Chondrocyte (in vitro differentiated cells): ENCODE data around the gene SMARCC2. TPM values are rescaled to one million over a fixed set of nuclear protein-coding genes. Genes with fewer than 3 reads are reported as not detected.

Experiments used
- DNase-seq: peaks from one replicate; pipeline ENCODE4 v3.0.0; 2021; ENCODE audit warnings: mixed read lengths, low spot score
- H3K27ac Mint-ChIP-seq: one replicate; pipeline ENCODE4 v1.8.0; 2021; ENCODE audit warnings: mild to moderate bottlenecking, moderate library complexity, mixed read lengths; ENCODE audit not compliant: unreplicated experiment
- H3K27me3 Mint-ChIP-seq: 2 replicates; pipeline ENCODE4 v1.8.0; 2021; ENCODE audit warnings: low read depth, mixed read lengths
- H3K36me3 Mint-ChIP-seq: 2 replicates; pipeline ENCODE4 v1.8.0; 2021; ENCODE audit warnings: low read depth, mixed read lengths
- H3K4me1 Mint-ChIP-seq: 2 replicates; pipeline ENCODE4 v1.8.0; 2021; ENCODE audit warnings: low read depth, mild to moderate bottlenecking, mixed read lengths
- H3K4me3 Mint-ChIP-seq: one replicate; pipeline ENCODE4 v1.8.0; 2021; ENCODE audit warnings: mild to moderate bottlenecking, moderate library complexity, mixed read lengths; ENCODE audit not compliant: unreplicated experiment
- H3K9me3 Mint-ChIP-seq: 2 replicates; pipeline ENCODE4 v1.8.0; 2021; ENCODE audit warnings: low read depth, mixed read lengths
- CTCF ChIP-seq: fragments of 200-600 bp; sonication (generic); IDR thresholded peaks from 2 replicates; pipeline ENCODE4 v1.5.0; 2021; ENCODE audit warnings: antibody characterized with exemption, mild to moderate bottlenecking, moderate library complexity
- total RNA-seq: library from RNA; stranded (reverse); gene quantifications from 3 replicates; pipeline ENCODE4 v1.2.1, GENCODE V29; 2021

SMARCC2 gene
- total RNA-seq, 1 donor from 2014 or later: 57.4 TPM

GRCh38 chr12:56150563-56150962, 38.7 kb downstream of the SMARCC2 start:
- H3K27ac Mint-ChIP-seq: peak overlapping the region; percentile 58

GRCh38 chr12:56146492-56147460, 42.5 kb downstream of the SMARCC2 start:
- Mint-ChIP-seq H3K4me3 (no peak overlapping the region), H3K9me3 (no peaks in the 10 kb centered on the region)

More at GRCh38 chr12:56150563-56150962, 38.7 kb downstream of the SMARCC2 start:
- no peaks in the 10 kb centered on the region for H3K9me3 Mint-ChIP-seq
- H3K4me1 Mint-ChIP-seq: peaks cover 47% of the 10 kb centered on the region
- peak overlapping the region; percentile 26 for H3K4me3 Mint-ChIP-seq
- TF ChIP-seq CTCF: no peak
- no peaks in the 10 kb centered on the region for H3K27me3 Mint-ChIP-seq
- H3K36me3 Mint-ChIP-seq: peaks cover 2% of the 10 kb centered on the region
- no peak for DNase-seq

DNA sequence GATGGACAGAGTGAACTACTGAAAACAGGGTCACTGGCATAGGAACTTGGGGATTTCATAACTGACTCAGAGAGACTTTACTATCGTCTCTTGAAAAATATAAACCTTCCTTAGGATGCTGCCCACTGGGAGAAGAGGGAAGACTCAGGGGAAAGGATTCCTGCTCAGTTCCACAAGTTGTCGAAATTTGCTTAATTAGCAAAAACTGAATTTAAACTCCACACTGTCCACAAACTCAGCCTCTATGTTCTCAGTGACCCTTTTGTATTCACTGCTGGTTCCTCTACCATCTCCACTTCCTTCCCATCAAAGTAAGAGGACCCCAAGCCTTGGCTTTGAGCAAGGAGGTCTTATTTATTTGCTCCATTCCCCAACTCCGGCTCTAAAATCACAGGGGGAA, 44.1 kb downstream of the SMARCC2 start:
- no peaks in the 10 kb centered on the region for H3K27me3 Mint-ChIP-seq
- no peak overlapping the region for H3K4me3 Mint-ChIP-seq
- peaks cover 13% of the 10 kb centered on the region for H3K4me1 Mint-ChIP-seq
- H3K27ac Mint-ChIP-seq: no peak overlapping the region
- DNase-seq: no peak
- peaks cover 35% of the 10 kb centered on the region for H3K36me3 Mint-ChIP-seq
- TF ChIP-seq CTCF: no peak
- H3K9me3 Mint-ChIP-seq: no peaks in the 10 kb centered on the region

More at GRCh38 chr12:56146492-56147460, 42.5 kb downstream of the SMARCC2 start:
- Mint-ChIP-seq H3K27ac (peak overlapping the region; percentile 76), H3K27me3 (no peaks in the 10 kb centered on the region), H3K4me1 (peaks cover 27% of the 10 kb centered on the region), H3K36me3 (peaks cover 24% of the 10 kb centered on the region)
- TF ChIP-seq CTCF: no peak
- DNase-seq: no peak

DNA sequence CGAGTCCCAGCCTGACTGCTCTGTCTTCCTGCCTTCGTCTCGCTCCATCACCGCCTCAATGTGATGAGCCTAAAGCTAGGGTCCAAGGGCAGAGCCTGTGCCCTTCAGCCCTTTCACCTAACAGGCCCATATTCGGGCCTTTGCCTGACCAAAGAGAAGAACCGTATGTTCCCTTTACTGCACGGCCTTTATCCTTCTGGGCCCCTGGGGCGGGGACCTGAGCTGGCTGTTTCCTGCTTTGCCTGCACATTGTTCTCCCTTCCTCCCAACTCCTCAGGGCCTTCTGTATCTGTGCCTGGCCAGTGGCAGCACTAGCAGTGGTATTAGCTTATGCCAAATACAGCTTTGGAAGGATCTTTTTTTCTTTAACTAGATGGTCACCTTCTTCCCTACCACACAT, 45.4 kb downstream of the SMARCC2 start:
- peaks cover 39% of the 10 kb centered on the region for H3K36me3 Mint-ChIP-seq
- no peak overlapping the region for H3K27ac Mint-ChIP-seq
- no peaks in the 10 kb centered on the region for H3K27me3 Mint-ChIP-seq
- no peaks in the 10 kb centered on the region for H3K9me3 Mint-ChIP-seq
- no peak overlapping the region for H3K4me3 Mint-ChIP-seq
- peak; percentile 46 for DNase-seq
- peaks cover 11% of the 10 kb centered on the region for H3K4me1 Mint-ChIP-seq
- no peak for TF ChIP-seq CTCF

DNA sequence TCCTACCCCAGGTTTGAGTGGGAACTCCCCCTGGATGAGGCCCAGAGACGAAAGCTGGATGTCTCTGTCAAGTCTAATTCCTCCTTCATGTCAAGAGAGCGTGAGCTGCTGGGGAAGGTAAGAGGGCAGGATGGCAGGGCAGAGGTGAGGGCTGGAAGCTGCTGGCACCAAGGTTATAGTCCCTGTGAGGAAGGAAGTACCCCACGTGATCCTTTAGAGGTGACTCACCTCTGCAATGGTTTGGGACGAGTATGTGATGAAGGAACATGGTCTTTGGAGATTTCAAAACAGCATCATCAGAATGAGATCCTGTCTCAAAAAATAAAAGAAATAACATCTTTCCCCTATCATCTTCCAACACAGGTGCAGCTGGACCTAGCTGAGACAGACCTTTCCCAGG, 46.1 kb downstream of the SMARCC2 start:
- no peaks in the 10 kb centered on the region for H3K27me3 Mint-ChIP-seq
- H3K36me3 Mint-ChIP-seq: peaks cover 46% of the 10 kb centered on the region
- no peak for TF ChIP-seq CTCF
- no peaks in the 10 kb centered on the region for H3K9me3 Mint-ChIP-seq
- peaks cover 11% of the 10 kb centered on the region for H3K4me1 Mint-ChIP-seq
- no peak overlapping the region for H3K27ac Mint-ChIP-seq
- peak; percentile 24 for DNase-seq
- H3K4me3 Mint-ChIP-seq: no peak overlapping the region
